NCI-H2081 treated with DMSO at 0.1 percent for 48 hours (cell line): Measurements from ENCODE around the gene CLEC12A.

Source experiments
- DNase-seq: peaks from one replicate; lab custom pipeline; 2025; lab: John Stamatoyannopoulos, UW

Gene CLEC12A

GRCh38 chr12:10033783-10034545 is 62.8 kb downstream of the CLEC12A start:
- DNase-seq = no peak
